ENCODE results near the gene PLA2G2C.

DNA sequence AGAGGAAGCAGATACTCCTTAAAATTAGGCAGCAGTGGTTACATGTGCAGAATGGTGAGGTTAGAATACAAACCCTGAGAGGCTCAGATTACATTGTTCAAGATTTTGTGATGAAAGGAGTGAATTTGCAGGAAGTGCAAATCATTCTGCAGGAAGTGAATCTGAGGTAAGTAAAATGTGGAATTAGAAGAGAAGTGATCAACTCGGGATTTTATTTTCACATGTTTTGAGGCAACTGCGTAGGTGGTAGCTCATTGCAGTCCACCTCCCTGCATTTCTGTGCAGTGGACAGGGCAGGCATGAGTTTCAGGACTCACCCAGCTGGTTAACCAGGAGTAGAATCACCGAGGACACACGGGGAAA lies 2.1 kb upstream of the PLA2G2C start:
- TF ChIP-seq, protein P1, sequence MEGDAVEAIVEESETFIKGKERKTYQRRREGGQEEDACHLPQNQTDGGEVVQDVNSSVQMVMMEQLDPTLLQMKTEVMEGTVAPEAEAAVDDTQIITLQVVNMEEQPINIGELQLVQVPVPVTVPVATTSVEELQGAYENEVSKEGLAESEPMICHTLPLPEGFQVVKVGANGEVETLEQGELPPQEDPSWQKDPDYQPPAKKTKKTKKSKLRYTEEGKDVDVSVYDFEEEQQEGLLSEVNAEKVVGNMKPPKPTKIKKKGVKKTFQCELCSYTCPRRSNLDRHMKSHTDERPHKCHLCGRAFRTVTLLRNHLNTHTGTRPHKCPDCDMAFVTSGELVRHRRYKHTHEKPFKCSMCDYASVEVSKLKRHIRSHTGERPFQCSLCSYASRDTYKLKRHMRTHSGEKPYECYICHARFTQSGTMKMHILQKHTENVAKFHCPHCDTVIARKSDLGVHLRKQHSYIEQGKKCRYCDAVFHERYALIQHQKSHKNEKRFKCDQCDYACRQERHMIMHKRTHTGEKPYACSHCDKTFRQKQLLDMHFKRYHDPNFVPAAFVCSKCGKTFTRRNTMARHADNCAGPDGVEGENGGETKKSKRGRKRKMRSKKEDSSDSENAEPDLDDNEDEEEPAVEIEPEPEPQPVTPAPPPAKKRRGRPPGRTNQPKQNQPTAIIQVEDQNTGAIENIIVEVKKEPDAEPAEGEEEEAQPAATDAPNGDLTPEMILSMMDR (conservative IDR thresholded peaks at IDR 0.05; ENCODE audit: low read length): no peak
- no peak for TF ChIP-seq EZH2phosphoT487 (IDR thresholded peaks at IDR 0.05; ENCODE audit: borderline replicate concordance, low read depth, low read length)

Data from OCI-LY7 (cell line).